Measurements from ENCODE around the gene NKIRAS1.

NKIRAS1 gene

DNA sequence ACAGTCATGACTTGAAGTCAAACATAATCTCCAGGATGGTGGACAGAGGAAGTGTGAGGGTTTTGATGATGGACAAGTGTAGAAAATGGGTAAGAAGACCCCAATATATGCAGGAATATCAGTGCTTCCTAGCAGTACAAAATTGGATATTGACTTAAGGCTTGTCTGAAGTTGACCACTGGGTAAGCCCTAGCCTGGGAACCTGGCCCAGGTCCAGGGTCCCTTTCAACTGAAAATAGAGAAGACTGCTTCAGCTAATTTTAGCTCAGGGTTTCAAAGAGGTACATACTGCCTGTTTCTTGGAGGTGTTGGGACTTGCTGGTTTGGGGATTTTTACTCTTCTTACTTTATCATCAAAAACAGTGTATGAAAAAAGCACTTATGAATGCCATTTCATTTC, 33.0 kb upstream of the NKIRAS1 start:
- TF ChIP-seq CTCF (IDR thresholded peaks at IDR 0.05; ENCODE audit: borderline replicate concordance, control extremely low read depth, extremely low read depth, insufficient read depth, missing control alignments), result no peak
- peak; percentile 49 for DNase-seq (ENCODE audit: low spot score)
- in situ Hi-C loops (cut with MboI; ENCODE audit: low sequenced_read_pairs, unreplicated experiment), result no loop called here

DNA sequence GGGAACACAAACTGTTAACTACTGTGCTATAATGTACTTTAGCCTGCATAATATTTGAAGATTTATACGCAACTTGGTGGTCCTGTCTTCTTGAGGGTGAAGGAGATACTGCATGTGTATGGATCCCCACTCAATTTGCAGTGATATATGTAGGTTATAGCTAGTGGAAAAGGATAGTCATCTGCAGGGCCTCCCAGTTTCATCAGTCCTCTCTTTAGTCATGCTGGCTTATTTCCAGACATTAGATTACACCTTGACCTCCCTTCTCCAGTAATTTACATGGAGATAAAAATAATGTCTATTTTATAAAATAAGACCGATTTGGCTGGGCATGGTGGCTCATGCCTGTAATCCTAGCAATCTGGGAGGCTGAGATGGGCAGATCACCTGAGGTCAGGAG, 32.0 kb upstream of the NKIRAS1 start:
- DNase-seq (ENCODE audit: low spot score), result no peak
- TF ChIP-seq CTCF (IDR thresholded peaks at IDR 0.05; ENCODE audit: borderline replicate concordance, control extremely low read depth, extremely low read depth, insufficient read depth, missing control alignments), result no peak
- in situ Hi-C loops (cut with MboI; ENCODE audit: low sequenced_read_pairs, unreplicated experiment), result no loop called here

- in situ Hi-C loops (cut with MboI; ENCODE audit: low sequenced_read_pairs, unreplicated experiment), result no loop called here
- peak; percentile 97 for DNase-seq (ENCODE audit: low spot score)
- no peak for TF ChIP-seq CTCF (IDR thresholded peaks at IDR 0.05; ENCODE audit: borderline replicate concordance, control extremely low read depth, extremely low read depth, insufficient read depth, missing control alignments)
Observed at GRCh38 chr3:23945913-23946687, 29.3 kb upstream of the NKIRAS1 start.

DNA sequence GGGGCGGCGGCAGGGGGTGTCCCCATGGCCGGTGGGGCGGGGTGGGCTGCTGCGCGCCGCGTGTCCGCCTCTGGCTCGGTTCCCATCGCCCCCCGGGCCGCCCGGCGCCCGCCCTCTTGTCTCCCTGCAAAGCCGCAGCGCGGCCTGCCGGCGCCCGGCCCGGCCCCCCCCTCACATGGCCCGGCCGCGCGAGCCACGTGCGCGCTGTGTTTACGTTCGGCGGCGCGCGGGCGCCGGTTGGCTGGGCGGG, 28.8 kb upstream of the NKIRAS1 start:
- no peak for TF ChIP-seq CTCF (IDR thresholded peaks at IDR 0.05; ENCODE audit: borderline replicate concordance, control extremely low read depth, extremely low read depth, insufficient read depth, missing control alignments)
- in situ Hi-C loops (cut with MboI; ENCODE audit: low sequenced_read_pairs, unreplicated experiment), result no loop called here
- DNase-seq (ENCODE audit: low spot score), result no peak

- DNase-seq (ENCODE audit: low spot score), result peak; percentile 91
- no peak for TF ChIP-seq CTCF (IDR thresholded peaks at IDR 0.05; ENCODE audit: borderline replicate concordance, control extremely low read depth, extremely low read depth, insufficient read depth, missing control alignments)
- in situ Hi-C loops (cut with MboI; ENCODE audit: low sequenced_read_pairs, unreplicated experiment), result no loop called here
Observed at GRCh38 chr3:23944861-23945662, 28.3 kb upstream of the NKIRAS1 start, which contains the start of gene NR1D2. Gene NR1D2 (plus strand): TSS chr3:23945286. CDS start chr3:23945579, 293 bp downstream.

- TF ChIP-seq CTCF (IDR thresholded peaks at IDR 0.05; ENCODE audit: borderline replicate concordance, control extremely low read depth, extremely low read depth, insufficient read depth, missing control alignments), result no peak
- in situ Hi-C loops (cut with MboI; ENCODE audit: low sequenced_read_pairs, unreplicated experiment), result no loop called here
- no peak for DNase-seq (ENCODE audit: low spot score)
Observed at GRCh38 chr3:23944007-23944783, 27.4 kb upstream of the NKIRAS1 start.
